Liver (tissue), 9 donors: ENCODE data around the gene HMX1. TPM values are rescaled to one million over a fixed set of nuclear protein-coding genes. Genes with fewer than 3 reads are reported as not detected.

Experiments used
- DNase-seq: peaks from one replicate; pipeline ENCODE4 v3.0.0-alpha.2; 2017; ENCODE audit warnings: low spot score
- H3K27ac ChIP-seq, 2 donors: one replicate each; pipeline ENCODE4 v1.7.0; 2013; ENCODE audit warnings: inconsistent platforms in 2 of 2, low read length in 2 of 2, control low read depth in 1 of 2, low read depth in 1 of 2, mild to moderate bottlenecking in 1 of 2
- H3K27me3 ChIP-seq, 4 donors: one replicate each; pipeline versions ENCODE4 v1.6.1 to v1.7.0; 2013; ENCODE audit warnings: low read length in 3 of 4, inconsistent platforms in 1 of 4, mild to moderate bottlenecking in 1 of 4, moderate library complexity in 1 of 4; ENCODE audit not compliant: control insufficient read depth in 4 of 4, insufficient read depth in 4 of 4
- H3K36me3 ChIP-seq, 4 donors: one replicate each; pipeline versions ENCODE4 v1.6.1 to v1.7.0; 2013; ENCODE audit warnings: low read length in 3 of 4, mild to moderate bottlenecking in 3 of 4, low read depth in 1 of 4, moderate library complexity in 1 of 4; ENCODE audit not compliant: control insufficient read depth in 4 of 4, insufficient read depth in 3 of 4
- H3K4me1 ChIP-seq, 4 donors: one replicate each; pipeline versions ENCODE4 v1.6.1 to v1.7.0; 2013; ENCODE audit warnings: low read length in 3 of 4, mild to moderate bottlenecking in 3 of 4, moderate library complexity in 1 of 4; ENCODE audit not compliant: control insufficient read depth in 4 of 4, insufficient read depth in 4 of 4
- H3K4me3 ChIP-seq, 3 donors: one replicate each; pipeline versions ENCODE4 v1.6.1 to v1.7.0; 2013; ENCODE audit warnings: low read length in 3 of 3, control low read depth in 1 of 3, low read depth in 1 of 3, mild to moderate bottlenecking in 1 of 3
- H3K9ac ChIP-seq, 2 donors: one replicate each; pipeline ENCODE4 v1.7.0; 2013; ENCODE audit warnings: low read length in 2 of 2, mild to moderate bottlenecking in 2 of 2, moderate library complexity in 2 of 2, control low read depth in 1 of 2, low read depth in 1 of 2
- H3K9me3 ChIP-seq, 4 donors: one replicate each; pipeline versions ENCODE4 v1.6.1 to v1.7.0; 2013; ENCODE audit warnings: low read length in 3 of 4; ENCODE audit not compliant: control insufficient read depth in 4 of 4
- ATF3 ChIP-seq: IDR thresholded peaks from 2 replicates; pipeline ENCODE4 v1.6.1; 2016; ENCODE audit warnings: antibody characterized with exemption
- EGR1 ChIP-seq, 2 donors: IDR thresholded peaks; 2 replicates each; pipeline ENCODE4 v1.6.1; 2016 to 2018; ENCODE audit warnings: antibody characterized with exemption in 2 of 2, low read depth in 2 of 2
- GABPA ChIP-seq, 2 donors: IDR thresholded peaks in 1 of 2; conservative IDR thresholded peaks in 1 of 2; 2 replicates each; pipeline ENCODE4 v1.6.1; 2016; ENCODE audit warnings: antibody characterized with exemption in 2 of 2, mild to moderate bottlenecking in 1 of 2, moderate library complexity in 1 of 2
- HNF4A ChIP-seq, 2 donors: conservative IDR thresholded peaks; 2 replicates each; pipeline ENCODE4 v1.6.1; 2016; ENCODE audit warnings: antibody characterized with exemption in 2 of 2, mild to moderate bottlenecking in 2 of 2
- HNF4G ChIP-seq: IDR thresholded peaks from 2 replicates; pipeline ENCODE4 v1.6.1; 2016; ENCODE audit warnings: antibody characterized with exemption
- JUND ChIP-seq, 2 donors: IDR thresholded peaks; 2 replicates each; pipeline ENCODE4 v1.6.1; 2016; ENCODE audit warnings: antibody characterized with exemption in 2 of 2
- NR2F2 ChIP-seq: IDR thresholded peaks from 2 replicates; pipeline ENCODE4 v1.6.1; 2016; ENCODE audit warnings: antibody characterized with exemption
- RAD21 ChIP-seq, 2 donors: IDR thresholded peaks; 2 replicates each; pipeline ENCODE4 v1.6.1; 2016; ENCODE audit warnings: antibody characterized with exemption in 2 of 2, mild to moderate bottlenecking in 2 of 2
- SP1 ChIP-seq: IDR thresholded peaks from 2 replicates; pipeline ENCODE4 v1.6.1; 2018; ENCODE audit warnings: antibody characterized with exemption, mild to moderate bottlenecking
- YY1 ChIP-seq: IDR thresholded peaks from 2 replicates; pipeline ENCODE4 v1.6.1; 2016; ENCODE audit warnings: antibody characterized with exemption, mild to moderate bottlenecking
- ZBTB33 ChIP-seq: IDR thresholded peaks from 2 replicates; pipeline ENCODE4 v1.6.1; 2016; ENCODE audit warnings: antibody characterized with exemption
- WGBS: extraction: QIAGEN DNeasy Blood & Tissue Kit; methylation state at CpG from one replicate; pipeline ENCODE4 v1.1.7; 2013; 5-methylcytosine and 5-hydroxymethylcytosine counted together
- polyA plus RNA-seq, 2 donors: library from polyadenylated mRNA; stranded (reverse) in 1 of 2; unstranded in 1 of 2; fragments of 200-250 nt in 1 of 2; fragments of >200 nt in 1 of 2; fragmentation: Nextera tagmentation in 1 of 2; extraction: Ambion mirVana in 1 of 2; gene quantifications; one replicate each; pipeline versions ENCODE4 v1.2.1 to v1.2.3, GENCODE V29; 2013 to 2015
- total RNA-seq, 2 donors: library from RNA; depleted of rRNA; stranded (reverse); fragments of >200 nt; gene quantifications; one replicate each; pipeline ENCODE4 v1.2.3, GENCODE V29; 2014
- TF ChIP-seq, protein P1 (sequence below): IDR thresholded peaks from 2 replicates; pipeline ENCODE4 v1.6.1; 2016; ENCODE audit warnings: antibody characterized with exemption
- donor health status: healthy.
- donor health status: healthy.
- donor health status: healthy.
- donor health status: healthy.
- donor health status: healthy.

Gene HMX1
- total and polyA plus RNA-seq, 4 donors = not detected

- WGBS = 90% methylated on average over 6 of the region's 6 CpGs
- Histone ChIP-seq H3K27me3 (peaks cover 0 to 3% (median 0%) of the 10 kb centered on the region in 4 donors), H3K4me3 (no peak overlapping the region)
Observed at GRCh38 chr4:8901335-8901734, 29.7 kb upstream of the HMX1 start.

GRCh38 chr4:8900588-8900987 is 28.9 kb upstream of the HMX1 start:
- H3K27me3 ChIP-seq = peaks cover 0 to 3% (median 0%) of the 10 kb centered on the region in 4 donors
- 78% methylated on average over 6 of the region's 6 CpGs for WGBS

More at GRCh38 chr4:8901335-8901734, 29.7 kb upstream of the HMX1 start:
- no peaks in the 10 kb centered on the region for H3K36me3 ChIP-seq
- no peak for DNase-seq
- no peak overlapping the region for H3K27ac ChIP-seq
- H3K4me1 ChIP-seq = no peaks in the 10 kb centered on the region
- no peak for TF ChIP-seq ATF3
- no peak for TF ChIP-seq EGR1 (IDR thresholded peaks at IDR 0.05; ENCODE audit: low read depth in 2 of 2)
- TF ChIP-seq ZBTB33 = no peak
- no peak for TF ChIP-seq HNF4A (conservative IDR thresholded peaks at IDR 0.05)
- TF ChIP-seq SP1 = no peak
- H3K9me3 ChIP-seq = peaks cover 16 to 29% (median 22%) of the 10 kb centered on the region in 4 donors
- no peak overlapping the region for H3K9ac ChIP-seq

More at GRCh38 chr4:8900588-8900987, 28.9 kb upstream of the HMX1 start:
- Histone ChIP-seq H3K9ac (no peak overlapping the region), H3K4me1 (no peaks in the 10 kb centered on the region), H3K36me3 (no peaks in the 10 kb centered on the region), H3K27ac (no peak overlapping the region), H3K9me3 (peaks cover 16 to 29% (median 22%) of the 10 kb centered on the region in 4 donors), H3K4me3 (no peak overlapping the region)
- TF ChIP-seq GABPA (IDR thresholded peaks at IDR 0.05 in 1 of 2, conservative IDR thresholded peaks at IDR 0.05 in 1 of 2) (no peak), SP1 (no peak), JUND (IDR thresholded peaks at IDR 0.05) (no peak), YY1 (no peak), NR2F2 (no peak), ATF3 (no peak), RAD21 (IDR thresholded peaks at IDR 0.05) (no peak), ZBTB33 (no peak), HNF4G (no peak), EGR1 (IDR thresholded peaks at IDR 0.05; ENCODE audit: low read depth in 2 of 2) (no peak)
- TF ChIP-seq, protein P1, sequence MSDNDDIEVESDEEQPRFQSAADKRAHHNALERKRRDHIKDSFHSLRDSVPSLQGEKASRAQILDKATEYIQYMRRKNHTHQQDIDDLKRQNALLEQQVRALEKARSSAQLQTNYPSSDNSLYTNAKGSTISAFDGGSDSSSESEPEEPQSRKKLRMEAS = no peak
- DNase-seq = no peak
